GM12878 (cell line): Measurements from ENCODE around the gene MMRN1. TPM values are rescaled to one million over a fixed set of nuclear protein-coding genes. Genes with fewer than 3 reads are reported as not detected.

Experiments used
- ATAC-seq: fragments of 200-7000 bp; cut with Tn5 transposase; 3 replicates; pipeline ENCODE4 v1.9.1; 2020; ENCODE audit warnings: mild to moderate bottlenecking, moderate library complexity
- BruUV-seq: library from RNA; stranded (reverse); fragments of 400-500 nt; replicated peaks from 2 replicates; lab custom pipeline; 2021; lab: Mats Ljungman, UMichigan
- CTCF ChIA-PET: fragments of 300-600 bp; sonication (Branson Sonifier 250); formaldehyde crosslinking; extraction: SDS; loops from one replicate; lab custom pipeline; 2021; ENCODE audit warnings: inconsistent platforms; lab: Yijun Ruan, JAX
- POLR2A ChIA-PET: fragments of 350-600 bp; formaldehyde crosslinking; extraction: SDS; loops from one replicate; lab custom pipeline; 2021; ENCODE audit warnings: inconsistent platforms; lab: Charles Lee
- RAD21 ChIA-PET: fragments of 300-600 bp; sonication (Branson Sonifier 250); formaldehyde crosslinking; loops from one replicate; lab custom pipeline; 2023; ENCODE audit warnings: antibody characterized with exemption; ENCODE audit not compliant: unreplicated experiment; lab: Charles Lee
- SMC1A ChIA-PET: fragments of 300-600 bp; sonication (Branson Sonifier 250); formaldehyde crosslinking; loops from one replicate; lab custom pipeline; 2023; ENCODE audit not compliant: unreplicated experiment, uncharacterized antibody; lab: Charles Lee
- DNase-seq: peaks from one replicate; pipeline ENCODE4 v3.0.0-alpha.2; 2011; ENCODE audit warnings: low read depth, low spot score
- FAIRE-seq: peaks from 3 replicates; lab custom pipeline; 2011; peaks lifted over from hg19 to GRCh38; lab: Jason Lieb, UNC
- H2AFZ ChIP-seq: 2 replicates; pipeline ENCODE4 v1.6.0; 2011; ENCODE audit warnings: low read depth, low read length, control low read depth; ENCODE audit not compliant: control insufficient read depth
- H3K27ac ChIP-seq: 2 replicates; pipeline ENCODE4 v1.5.1; 2011; ENCODE audit warnings: control low read depth; ENCODE audit not compliant: control insufficient read depth, insufficient read depth
- H3K27me3 ChIP-seq, 2 experiments: replicated peaks in 1 of 2; 2 replicates each; pipeline versions ENCODE4 v1.6.0 to v1.6.1; 2011; ENCODE audit warnings: low read length in 1 of 2; ENCODE audit not compliant: control insufficient read depth in 2 of 2, insufficient read depth in 2 of 2
- H3K36me3 ChIP-seq, 2 experiments: 2 replicates each; pipeline ENCODE4 v1.5.1; 2011; ENCODE audit warnings: low read length in 1 of 2; ENCODE audit not compliant: control insufficient read depth in 2 of 2, insufficient read depth in 2 of 2
- H3K4me1 ChIP-seq: 2 replicates; pipeline ENCODE4 v1.6.1; 2011; ENCODE audit warnings: mild to moderate bottlenecking, low read length, moderate library complexity, mixed read lengths; ENCODE audit not compliant: control insufficient read depth, insufficient read depth
- H3K4me2 ChIP-seq: 2 replicates; pipeline ENCODE4 v1.6.0; 2011; ENCODE audit warnings: control low read depth; ENCODE audit not compliant: control insufficient read depth, insufficient read depth
- H3K4me3 ChIP-seq: fragments of 200-600 bp; sonication (generic); 2 replicates; pipeline ENCODE4 v1.5.1; 2016
- H3K79me2 ChIP-seq: 2 replicates; pipeline ENCODE4 v1.6.0; 2011; ENCODE audit warnings: low read length; ENCODE audit not compliant: control insufficient read depth, insufficient read depth
- H3K9ac ChIP-seq: 2 replicates; pipeline ENCODE4 v1.8.0; 2011; ENCODE audit warnings: low read length, control low read depth, mixed read lengths; ENCODE audit not compliant: control insufficient read depth, insufficient read depth
- H3K9me3 ChIP-seq: replicated peaks from 3 replicates; pipeline ENCODE4 v1.5.1; 2011; ENCODE audit warnings: mild to moderate bottlenecking, low read length; ENCODE audit not compliant: control insufficient read depth, insufficient read depth
- H4K20me1 ChIP-seq: 2 replicates; pipeline ENCODE4 v1.6.0; 2011; ENCODE audit not compliant: control insufficient read depth, insufficient read depth
- ATF7 ChIP-seq: fragments of 450-650 bp; IDR thresholded peaks from 2 replicates; pipeline ENCODE4 v1.6.1; 2016; ENCODE audit warnings: low read depth, mild to moderate bottlenecking
- CHD4 ChIP-seq: fragments of 200-600 bp; sonication (generic); IDR thresholded peaks from 2 replicates; pipeline ENCODE4 v1.6.1; 2016; ENCODE audit warnings: mild to moderate bottlenecking
- EED ChIP-seq: sonication (generic); IDR thresholded peaks from 2 replicates; pipeline ENCODE4 v1.6.1; 2016; ENCODE audit warnings: antibody characterized with exemption, low read depth
- FOS ChIP-seq: IDR thresholded peaks from 3 replicates; pipeline ENCODE4 v1.6.1; 2011; ENCODE audit warnings: borderline replicate concordance; ENCODE audit not compliant: insufficient read length; ENCODE audit errors: extremely low read depth
- HDAC2 ChIP-seq: fragments of 200-600 bp; sonication (generic); IDR thresholded peaks from 2 replicates; pipeline ENCODE4 v1.6.1; 2017
- MEF2A ChIP-seq: IDR thresholded peaks from 2 replicates; pipeline ENCODE4 v1.6.1; 2011; ENCODE audit warnings: low read depth, mild to moderate bottlenecking, low read length, moderate library complexity; ENCODE audit not compliant: insufficient read depth
- RCOR1 ChIP-seq: conservative IDR thresholded peaks from 2 replicates; pipeline ENCODE4 v1.6.1; 2012; ENCODE audit warnings: low read depth, low read length, improper control_type of control experiment
- SMC3 ChIP-seq: IDR thresholded peaks from 2 replicates; pipeline ENCODE4 v1.6.1; 2011; ENCODE audit warnings: low read length, improper control_type of control experiment, borderline replicate concordance
- SREBF2 ChIP-seq: IDR thresholded peaks from 2 replicates; pipeline ENCODE4 v1.6.1; 2012; ENCODE audit warnings: mild to moderate bottlenecking, low read length
- TCF12 ChIP-seq: IDR thresholded peaks from 2 replicates; pipeline ENCODE4 v1.6.1; 2011; ENCODE audit warnings: low read depth, mild to moderate bottlenecking, low read length
- WGBS: methylation state at CpG from one replicate; pipeline ENCODE4 v1.1.6; 2016; ENCODE audit warnings: low lambda C conversion rate; ENCODE audit not compliant: insufficient replicate concordance, insufficient coverage; ENCODE audit errors: missing lambda C conversion rate; 5-methylcytosine and 5-hydroxymethylcytosine counted together
- in situ Hi-C: fragments of 300-500 bp; cut with MboI; formaldehyde crosslinking; loops from 9 replicates; pipeline ENCODE4 v1.14.3; 2018; ENCODE audit warnings: mixed read lengths
- intact Hi-C: fragments of 100-400 bp; cut with micrococcal nuclease; formaldehyde crosslinking; loops from one replicate; pipeline ENCODE4 v1.14.2; 2022; ENCODE audit not compliant: unreplicated experiment
- polyA plus RNA-seq, 11 experiments: library from polyadenylated mRNA; depleted of rRNA in 4 of 11; unstranded in 6 of 11; stranded (reverse) in 5 of 11; fragments of >200 nt; fragmentation: Nextera tagmentation in 4 of 11; fragmentation: Illumina TruSeq in 1 of 11; extraction: Ambion mirVana in 4 of 11; extraction: Trizol in 1 of 11; gene quantifications; 1 replicate in 1 of 11; 2 replicates in 10 of 11; pipeline versions ENCODE4 v1.2.1 to v1.2.3, GENCODE V29; 2011 to 2016; ENCODE audit warnings: inconsistent platforms in 2 of 11, missing spikeins in 2 of 11, low read depth in 1 of 11
- total RNA-seq, 4 experiments: library from RNA; depleted of rRNA in 3 of 4; stranded (reverse); fragments of >200 nt in 3 of 4; fragmentation: Illumina TruSeq in 1 of 4; extraction: Trizol in 1 of 4; gene quantifications; 2 replicates each; pipeline versions ENCODE4 v1.2.1 to v1.2.3, GENCODE V29; 2013 to 2021
- TF ChIP-seq, protein P1 (sequence below): fragments of 450-650 bp; IDR thresholded peaks from 2 replicates; pipeline ENCODE4 v1.6.1; 2016; ENCODE audit warnings: mild to moderate bottlenecking
- TF ChIP-seq, protein P2 (sequence below), 3 experiments: IDR thresholded peaks in 2 of 3; conservative IDR thresholded peaks in 1 of 3; 2 replicates each; pipeline ENCODE4 v1.5.1; 2011; ENCODE audit warnings: low read depth in 3 of 3, low read length in 3 of 3, mild to moderate bottlenecking in 3 of 3, control low read depth in 2 of 3, moderate library complexity in 2 of 3, inconsistent platforms in 1 of 3, mixed read lengths in 1 of 3; ENCODE audit not compliant: control insufficient read depth in 2 of 3, insufficient read depth in 1 of 3; ENCODE audit errors: extremely low read depth in 1 of 3
- TF ChIP-seq, protein P3 (sequence below): fragments of 450-650 bp; formaldehyde crosslinking; IDR thresholded peaks from 2 replicates; pipeline ENCODE4 v1.5.0; 2022; ENCODE audit warnings: mild to moderate bottlenecking, missing genetic modification characterization
- TF ChIP-seq, protein P4 (sequence below): fragments of 450-650 bp; IDR thresholded peaks from 2 replicates; pipeline ENCODE4 v1.6.1; 2016; ENCODE audit warnings: mild to moderate bottlenecking

The MMRN1 gene
- total and polyA plus RNA-seq, 10 of the 15 experiments (the other 5 are each of a cell fraction or from before 2014, with no cell fraction given) = 0.50 to 3.9 (median 0.78) TPM

- TF ChIP-seq TCF12 = no peak
- TF ChIP-seq SMC3 = no peak
- no peak for TF ChIP-seq CHD4
- TF ChIP-seq, protein P1, sequence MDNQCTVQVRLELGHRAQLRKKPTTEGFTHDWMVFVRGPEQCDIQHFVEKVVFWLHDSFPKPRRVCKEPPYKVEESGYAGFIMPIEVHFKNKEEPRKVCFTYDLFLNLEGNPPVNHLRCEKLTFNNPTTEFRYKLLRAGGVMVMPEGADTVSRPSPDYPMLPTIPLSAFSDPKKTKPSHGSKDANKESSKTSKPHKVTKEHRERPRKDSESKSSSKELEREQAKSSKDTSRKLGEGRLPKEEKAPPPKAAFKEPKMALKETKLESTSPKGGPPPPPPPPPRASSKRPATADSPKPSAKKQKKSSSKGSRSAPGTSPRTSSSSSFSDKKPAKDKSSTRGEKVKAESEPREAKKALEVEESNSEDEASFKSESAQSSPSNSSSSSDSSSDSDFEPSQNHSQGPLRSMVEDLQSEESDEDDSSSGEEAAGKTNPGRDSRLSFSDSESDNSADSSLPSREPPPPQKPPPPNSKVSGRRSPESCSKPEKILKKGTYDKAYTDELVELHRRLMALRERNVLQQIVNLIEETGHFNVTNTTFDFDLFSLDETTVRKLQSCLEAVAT = no peak
- TF ChIP-seq MEF2A = no peak
- TF ChIP-seq, protein P2, sequence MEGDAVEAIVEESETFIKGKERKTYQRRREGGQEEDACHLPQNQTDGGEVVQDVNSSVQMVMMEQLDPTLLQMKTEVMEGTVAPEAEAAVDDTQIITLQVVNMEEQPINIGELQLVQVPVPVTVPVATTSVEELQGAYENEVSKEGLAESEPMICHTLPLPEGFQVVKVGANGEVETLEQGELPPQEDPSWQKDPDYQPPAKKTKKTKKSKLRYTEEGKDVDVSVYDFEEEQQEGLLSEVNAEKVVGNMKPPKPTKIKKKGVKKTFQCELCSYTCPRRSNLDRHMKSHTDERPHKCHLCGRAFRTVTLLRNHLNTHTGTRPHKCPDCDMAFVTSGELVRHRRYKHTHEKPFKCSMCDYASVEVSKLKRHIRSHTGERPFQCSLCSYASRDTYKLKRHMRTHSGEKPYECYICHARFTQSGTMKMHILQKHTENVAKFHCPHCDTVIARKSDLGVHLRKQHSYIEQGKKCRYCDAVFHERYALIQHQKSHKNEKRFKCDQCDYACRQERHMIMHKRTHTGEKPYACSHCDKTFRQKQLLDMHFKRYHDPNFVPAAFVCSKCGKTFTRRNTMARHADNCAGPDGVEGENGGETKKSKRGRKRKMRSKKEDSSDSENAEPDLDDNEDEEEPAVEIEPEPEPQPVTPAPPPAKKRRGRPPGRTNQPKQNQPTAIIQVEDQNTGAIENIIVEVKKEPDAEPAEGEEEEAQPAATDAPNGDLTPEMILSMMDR (IDR thresholded peaks at IDR 0.05 in 2 of 3, conservative IDR thresholded peaks at IDR 0.05 in 1 of 3; ENCODE audit: control insufficient read depth in 2 of 3, extremely low read depth in 1 of 3, insufficient read depth in 1 of 3, low read depth in 3 of 3, low read length in 3 of 3) = no peak
- TF ChIP-seq, all 136 proteins: peak for 0
These were observed 45.3 kb downstream of the MMRN1 start (continued) for GRCh38 chr4:89939994-89940393.

GRCh38 chr4:89942811-89943210, 48.2 kb downstream of the MMRN1 start:
- no peak overlapping the region for H2AFZ ChIP-seq
- CTCF ChIA-PET = no interaction called here
- DNase-seq = no peak
- POLR2A ChIA-PET = no interaction called here
- SMC1A ChIA-PET = interaction anchor here (1.0 kb wide), 1 partner anchor 10 kb away, joined by 3 read pairs; no protein-coding TSS in a partner anchor
- H3K9ac ChIP-seq = no peak overlapping the region
- FAIRE-seq = no peak
- H4K20me1 ChIP-seq = no peaks in the 10 kb centered on the region
- BruUV-seq = no TSS peak
- H3K27ac ChIP-seq = no peak overlapping the region
- H3K36me3 ChIP-seq = no peaks in the 10 kb centered on the region
- no peaks in the 10 kb centered on the region for H3K4me1 ChIP-seq
- 55% methylated on average over 3 of the region's 3 CpGs for WGBS
- H3K4me2 ChIP-seq = no peak overlapping the region
- in situ Hi-C loops (no loop called here), intact Hi-C loops (no loop called here)
- H3K9me3 ChIP-seq = no peaks in the 10 kb centered on the region
- no peak for ATAC-seq
- H3K79me2 ChIP-seq = no peaks in the 10 kb centered on the region
- H3K4me3 ChIP-seq = no peak overlapping the region
- no peaks in the 10 kb centered on the region for H3K27me3 ChIP-seq
- RAD21 ChIA-PET = no interaction called here
- TF ChIP-seq, protein P1 = no peak
- TF ChIP-seq SREBF2 (no peak), ATF7 (no peak), RCOR1 (no peak), FOS (no peak), HDAC2 (no peak), EED (no peak)
- TF ChIP-seq, protein P3, sequence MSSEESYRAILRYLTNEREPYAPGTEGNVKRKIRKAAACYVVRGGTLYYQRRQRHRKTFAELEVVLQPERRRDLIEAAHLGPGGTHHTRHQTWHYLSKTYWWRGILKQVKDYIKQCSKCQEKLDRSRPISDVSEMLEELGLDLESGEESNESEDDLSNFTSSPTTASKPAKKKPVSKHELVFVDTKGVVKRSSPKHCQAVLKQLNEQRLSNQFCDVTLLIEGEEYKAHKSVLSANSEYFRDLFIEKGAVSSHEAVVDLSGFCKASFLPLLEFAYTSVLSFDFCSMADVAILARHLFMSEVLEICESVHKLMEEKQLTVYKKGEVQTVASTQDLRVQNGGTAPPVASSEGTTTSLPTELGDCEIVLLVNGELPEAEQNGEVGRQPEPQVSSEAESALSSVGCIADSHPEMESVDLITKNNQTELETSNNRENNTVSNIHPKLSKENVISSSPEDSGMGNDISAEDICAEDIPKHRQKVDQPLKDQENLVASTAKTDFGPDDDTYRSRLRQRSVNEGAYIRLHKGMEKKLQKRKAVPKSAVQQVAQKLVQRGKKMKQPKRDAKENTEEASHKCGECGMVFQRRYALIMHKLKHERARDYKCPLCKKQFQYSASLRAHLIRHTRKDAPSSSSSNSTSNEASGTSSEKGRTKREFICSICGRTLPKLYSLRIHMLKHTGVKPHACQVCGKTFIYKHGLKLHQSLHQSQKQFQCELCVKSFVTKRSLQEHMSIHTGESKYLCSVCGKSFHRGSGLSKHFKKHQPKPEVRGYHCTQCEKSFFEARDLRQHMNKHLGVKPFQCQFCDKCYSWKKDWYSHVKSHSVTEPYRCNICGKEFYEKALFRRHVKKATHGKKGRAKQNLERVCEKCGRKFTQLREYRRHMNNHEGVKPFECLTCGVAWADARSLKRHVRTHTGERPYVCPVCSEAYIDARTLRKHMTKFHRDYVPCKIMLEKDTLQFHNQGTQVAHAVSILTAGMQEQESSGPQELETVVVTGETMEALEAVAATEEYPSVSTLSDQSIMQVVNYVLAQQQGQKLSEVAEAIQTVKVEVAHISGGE (CRISPR knock-in tag) = no peak
- TF ChIP-seq, protein P4, sequence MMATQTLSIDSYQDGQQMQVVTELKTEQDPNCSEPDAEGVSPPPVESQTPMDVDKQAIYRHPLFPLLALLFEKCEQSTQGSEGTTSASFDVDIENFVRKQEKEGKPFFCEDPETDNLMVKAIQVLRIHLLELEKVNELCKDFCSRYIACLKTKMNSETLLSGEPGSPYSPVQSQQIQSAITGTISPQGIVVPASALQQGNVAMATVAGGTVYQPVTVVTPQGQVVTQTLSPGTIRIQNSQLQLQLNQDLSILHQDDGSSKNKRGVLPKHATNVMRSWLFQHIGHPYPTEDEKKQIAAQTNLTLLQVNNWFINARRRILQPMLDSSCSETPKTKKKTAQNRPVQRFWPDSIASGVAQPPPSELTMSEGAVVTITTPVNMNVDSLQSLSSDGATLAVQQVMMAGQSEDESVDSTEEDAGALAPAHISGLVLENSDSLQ = no peak
